RWPE1 (cell line): ENCODE data around the gene RAPGEF2.
"Not testable (repeated sequence)": the region's sequence is repeated elsewhere in the genome, so short reads cannot be mapped to it uniquely, and the experiment has no call there.

ENCODE experiments used
- CTCF ChIA-PET: fragments of 350-600 bp; sonication (Branson Sonifier 250); formaldehyde crosslinking; extraction: SDS; loops from one replicate; lab custom pipeline; 2021; lab: Yijun Ruan, JAX
- POLR2A ChIA-PET: fragments of 400-600 bp; formaldehyde crosslinking; extraction: SDS; loops from one replicate; lab custom pipeline; 2020; ENCODE audit warnings: antibody characterized with exemption; ENCODE audit not compliant: low non-redundant PET; lab: Yijun Ruan, JAX
- DNase-seq: peaks from one replicate; pipeline ENCODE4 v3.0.0; 2012; ENCODE audit warnings: low spot score
- H3K27ac ChIP-seq: fragments of 450-650 bp; 2 replicates; pipeline ENCODE4 v1.5.1; 2017
- TF ChIP-seq, protein P1 (sequence below): fragments of 450-650 bp; conservative IDR thresholded peaks from 2 replicates; pipeline ENCODE4 v1.5.1; 2017; ENCODE audit warnings: low read depth, mild to moderate bottlenecking

The RAPGEF2 gene

GRCh38 chr4:159175085-159175988 is 72.5 kb downstream of the RAPGEF2 start:
- DNase-seq: peak; percentile 70
- H3K27ac ChIP-seq: no peak overlapping the region
- ChIA-PET POLR2A (no interaction called here), CTCF (interaction anchor here (0.6 kb wide), 1 partner anchor 139 kb away, joined by 3 read pairs; no protein-coding TSS in a partner anchor)
- TF ChIP-seq, protein P1, sequence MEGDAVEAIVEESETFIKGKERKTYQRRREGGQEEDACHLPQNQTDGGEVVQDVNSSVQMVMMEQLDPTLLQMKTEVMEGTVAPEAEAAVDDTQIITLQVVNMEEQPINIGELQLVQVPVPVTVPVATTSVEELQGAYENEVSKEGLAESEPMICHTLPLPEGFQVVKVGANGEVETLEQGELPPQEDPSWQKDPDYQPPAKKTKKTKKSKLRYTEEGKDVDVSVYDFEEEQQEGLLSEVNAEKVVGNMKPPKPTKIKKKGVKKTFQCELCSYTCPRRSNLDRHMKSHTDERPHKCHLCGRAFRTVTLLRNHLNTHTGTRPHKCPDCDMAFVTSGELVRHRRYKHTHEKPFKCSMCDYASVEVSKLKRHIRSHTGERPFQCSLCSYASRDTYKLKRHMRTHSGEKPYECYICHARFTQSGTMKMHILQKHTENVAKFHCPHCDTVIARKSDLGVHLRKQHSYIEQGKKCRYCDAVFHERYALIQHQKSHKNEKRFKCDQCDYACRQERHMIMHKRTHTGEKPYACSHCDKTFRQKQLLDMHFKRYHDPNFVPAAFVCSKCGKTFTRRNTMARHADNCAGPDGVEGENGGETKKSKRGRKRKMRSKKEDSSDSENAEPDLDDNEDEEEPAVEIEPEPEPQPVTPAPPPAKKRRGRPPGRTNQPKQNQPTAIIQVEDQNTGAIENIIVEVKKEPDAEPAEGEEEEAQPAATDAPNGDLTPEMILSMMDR: peak; percentile 84

GRCh38 chr4:159175989-159176375 is 73.1 kb downstream of the RAPGEF2 start:
- H3K27ac ChIP-seq: peak overlapping the region; percentile 40; the same call in 1 of the 2 replicates
- CTCF ChIA-PET: interaction anchor here (0.6 kb wide), 1 partner anchor 139 kb away, joined by 3 read pairs; no protein-coding TSS in a partner anchor

DNA sequence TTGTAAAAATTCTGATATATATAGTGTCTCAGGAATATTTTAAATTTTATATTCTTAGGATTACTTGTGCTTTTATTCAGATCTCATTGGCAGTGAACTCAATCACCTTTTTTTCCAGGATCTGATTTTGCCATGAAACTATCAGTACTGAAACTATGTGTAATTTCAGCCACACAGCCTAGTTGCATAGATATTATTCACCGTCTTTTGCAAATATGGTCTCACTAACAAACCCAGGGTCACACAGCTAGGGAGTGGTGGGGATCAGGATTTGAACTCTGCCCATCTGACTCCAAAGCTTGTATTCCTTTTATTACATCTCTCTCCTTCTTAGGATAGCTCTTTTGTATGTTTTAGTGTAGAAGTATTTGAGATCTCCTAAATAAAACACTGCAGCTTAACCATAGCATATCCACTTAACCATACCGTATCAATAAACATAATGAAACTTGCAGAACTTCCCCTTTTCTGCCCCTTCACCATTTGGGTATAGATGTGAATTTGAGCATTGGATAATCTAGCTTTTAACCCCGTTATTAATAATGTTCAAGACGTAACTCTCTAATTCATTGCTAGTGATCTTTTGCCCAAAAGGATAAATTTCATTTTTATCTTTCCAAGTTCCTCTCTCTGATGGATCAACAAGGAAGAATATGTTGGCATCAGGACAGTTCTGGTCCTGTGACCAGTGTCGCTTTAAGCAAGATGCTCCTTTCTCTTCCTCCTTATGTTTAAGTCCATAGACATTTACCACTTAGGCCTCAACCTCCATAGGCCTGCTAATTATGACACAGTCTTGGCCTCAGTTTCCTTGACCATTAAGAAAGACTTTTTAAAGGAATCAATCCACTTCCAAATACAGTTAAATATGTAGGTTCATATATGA is 74.6 kb downstream of the RAPGEF2 start:
- POLR2A ChIA-PET: no interaction called here
- H3K27ac ChIP-seq: no peak overlapping the region
- TF ChIP-seq, protein P1: no peak
- CTCF ChIA-PET: no interaction called here
- DNase-seq: no peak

More at GRCh38 chr4:159175989-159176375, 73.1 kb downstream of the RAPGEF2 start:
- TF ChIP-seq, protein P1: no peak
- DNase-seq: no peak
- POLR2A ChIA-PET: no interaction called here

DNA sequence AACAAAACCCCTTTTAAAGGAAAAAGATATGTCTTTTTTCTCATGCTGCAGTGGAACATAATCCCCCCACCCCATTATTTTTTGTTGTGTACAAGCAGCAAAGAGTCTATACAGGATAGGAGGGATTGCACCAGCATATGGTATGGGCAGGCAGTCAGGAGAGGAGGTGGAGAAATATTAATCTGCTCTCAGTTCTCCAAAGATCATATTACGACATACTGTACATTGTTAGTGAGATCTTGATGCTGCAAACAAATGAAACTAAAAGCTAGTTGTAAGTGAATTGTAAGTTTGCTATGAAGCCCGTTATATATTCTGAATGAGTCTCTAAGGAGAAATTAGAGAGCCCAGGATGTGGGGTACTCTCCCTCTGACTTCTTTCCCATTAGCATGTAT is 75.3 kb downstream of the RAPGEF2 start:
- no peak for DNase-seq
- POLR2A ChIA-PET: no interaction called here
- H3K27ac ChIP-seq: no peak overlapping the region
- CTCF ChIA-PET: interaction anchor here (0.6 kb wide), 1 partner anchor 14 kb away, joined by 5 read pairs; no protein-coding TSS in a partner anchor
- TF ChIP-seq, protein P1: no peak

GRCh38 chr4:159178979-159179969 is 76.4 kb downstream of the RAPGEF2 start:
- TF ChIP-seq, protein P1: no peak
- POLR2A ChIA-PET: no interaction called here
- CTCF ChIA-PET: interaction anchor here (0.6 kb wide), 1 partner anchor 13 kb away, joined by 5 read pairs; no protein-coding TSS in a partner anchor
- no peak for DNase-seq
- no peak overlapping the region for H3K27ac ChIP-seq

- H3K27ac ChIP-seq, DNase-seq, POLR2A ChIA-PET, CTCF ChIA-PET: not testable (repeated sequence)
Observed at GRCh38 chr4:159183885-159184605, 81.2 kb downstream of the RAPGEF2 start.
